GM23338 (cell line): ENCODE results near the gene MBNL1. TPM values are rescaled to one million over a fixed set of nuclear protein-coding genes. Genes with fewer than 3 reads are reported as not detected.
"Not testable (repeated sequence)": the region's sequence is repeated elsewhere in the genome, so short reads cannot be mapped to it uniquely, and the experiment has no call there.

ENCODE experiments used
- ATAC-seq: fragments of 200-7000 bp; cut with Tn5 transposase; 3 replicates; pipeline ENCODE4 v1.9.1; 2020
- DNase-seq: peaks from one replicate; pipeline ENCODE4 v3.0.0-alpha.2; 2015; ENCODE audit warnings: low spot score
- H2AFZ ChIP-seq: fragments of 200-600 bp; sonication (generic); 2 replicates; pipeline ENCODE4 v1.8.0; 2016; ENCODE audit warnings: antibody characterized with exemption, mild to moderate bottlenecking, moderate library complexity
- H3F3A ChIP-seq: fragments of 200-600 bp; sonication (generic); replicated peaks from 2 replicates; pipeline ENCODE4 v1.8.0; 2017; ENCODE audit warnings: antibody characterized with exemption, mixed run types, low read depth
- H3K27ac ChIP-seq: fragments of 200-600 bp; sonication (generic); 2 replicates; pipeline ENCODE4 v1.6.1; 2016; ENCODE audit warnings: low read depth
- H3K27me3 ChIP-seq: fragments of 200-600 bp; sonication (generic); 2 replicates; pipeline ENCODE4 v1.8.0; 2016; ENCODE audit warnings: mild to moderate bottlenecking, mixed run types, moderate library complexity; ENCODE audit not compliant: insufficient read depth
- H3K36me3 ChIP-seq: fragments of 200-600 bp; sonication (generic); 2 replicates; pipeline ENCODE4 v1.8.0; 2016; ENCODE audit warnings: mild to moderate bottlenecking; ENCODE audit not compliant: insufficient read depth
- H3K4me1 ChIP-seq: fragments of 200-600 bp; sonication (generic); 2 replicates; pipeline ENCODE4 v1.8.0; 2016; ENCODE audit warnings: mild to moderate bottlenecking, moderate library complexity; ENCODE audit not compliant: insufficient read depth
- H3K4me2 ChIP-seq: fragments of 200-600 bp; sonication (generic); 2 replicates; pipeline ENCODE4 v1.7.1; 2017; ENCODE audit warnings: mixed run types
- H3K4me3 ChIP-seq: fragments of 200-600 bp; sonication (generic); 2 replicates; pipeline ENCODE4 v1.6.1; 2016; ENCODE audit warnings: mixed run types
- H3K79me2 ChIP-seq: fragments of 200-600 bp; sonication (generic); replicated peaks from 2 replicates; pipeline ENCODE4 v1.8.0; 2017; ENCODE audit warnings: mild to moderate bottlenecking; ENCODE audit not compliant: insufficient read depth
- H3K9me2 ChIP-seq: fragments of 200-600 bp; sonication (generic); 2 replicates; pipeline ENCODE4 v1.8.0; 2017; ENCODE audit not compliant: insufficient read depth
- H4K20me1 ChIP-seq: fragments of 200-600 bp; sonication (generic); replicated peaks from 2 replicates; pipeline ENCODE4 v1.8.0; 2017; ENCODE audit warnings: mild to moderate bottlenecking; ENCODE audit not compliant: insufficient read depth
- H3K27ac Mint-ChIP-seq: 2 replicates; pipeline ENCODE4 v1.8.0; 2020; ENCODE audit warnings: inconsistent platforms, mild to moderate bottlenecking, moderate library complexity, mixed read lengths
- H3K27me3 Mint-ChIP-seq: 3 replicates; pipeline ENCODE4 v1.8.0; 2022; ENCODE audit warnings: low read depth, mild to moderate bottlenecking, moderate library complexity, mixed read lengths, inconsistent platforms; ENCODE audit not compliant: insufficient read depth, poor library complexity
- H3K36me3 Mint-ChIP-seq: 3 replicates; pipeline ENCODE4 v1.8.0; 2021; ENCODE audit warnings: low read depth, mild to moderate bottlenecking, inconsistent platforms, moderate library complexity, mixed read lengths
- H3K4me1 Mint-ChIP-seq: 3 replicates; pipeline ENCODE4 v1.8.0; 2020; ENCODE audit warnings: mild to moderate bottlenecking, inconsistent platforms, mixed read lengths
- H3K4me3 Mint-ChIP-seq: 3 replicates; pipeline ENCODE4 v1.8.0; 2021; ENCODE audit warnings: moderate library complexity, mild to moderate bottlenecking, inconsistent platforms, mixed read lengths
- H3K9me3 Mint-ChIP-seq: 3 replicates; pipeline ENCODE4 v1.8.0; 2020; ENCODE audit warnings: moderate library complexity, mild to moderate bottlenecking, inconsistent platforms, mixed read lengths
- CREB1 ChIP-seq: fragments of 250-450 bp; sonication (Bioruptor Pico); IDR thresholded peaks from 2 replicates; pipeline ENCODE4 v1.5.0; 2020; ENCODE audit warnings: low read depth, mild to moderate bottlenecking, moderate library complexity
- CTCF ChIP-seq, 2 experiments: fragments of 200-600 bp in 1 of 2; sonication (generic) in 1 of 2; conservative IDR thresholded peaks; 2 replicates each; pipeline versions ENCODE4 v1.5.1 to v1.6.1; 2016 to 2017; ENCODE audit warnings: antibody characterized with exemption in 2 of 2, low read depth in 2 of 2, mild to moderate bottlenecking in 2 of 2, moderate library complexity in 1 of 2
- ETS1 ChIP-seq: IDR thresholded peaks from 2 replicates; pipeline ENCODE4 v1.6.1; 2016; ENCODE audit warnings: antibody characterized with exemption
- EZH2 ChIP-seq: fragments of 200-600 bp; sonication (generic); IDR thresholded peaks from one replicate; pipeline ENCODE4 v1.8.0; 2017; ENCODE audit warnings: antibody characterized with exemption, mild to moderate bottlenecking, low read depth; ENCODE audit not compliant: unreplicated experiment
- EZH2phosphoT487 ChIP-seq: fragments of 200-600 bp; sonication (generic); IDR thresholded peaks from one replicate; pipeline ENCODE4 v1.8.1; 2018; ENCODE audit warnings: antibody characterized with exemption; ENCODE audit not compliant: unreplicated experiment
- NANOG ChIP-seq: IDR thresholded peaks from 2 replicates; pipeline ENCODE4 v1.6.1; 2016; ENCODE audit warnings: antibody characterized with exemption, borderline replicate concordance
- POLR2AphosphoS5 ChIP-seq: IDR thresholded peaks from 2 replicates; pipeline ENCODE4 v1.6.1; 2016; ENCODE audit warnings: antibody characterized with exemption, low read depth
- STAT1 ChIP-seq: IDR thresholded peaks from one replicate; pipeline ENCODE4 v1.6.1; 2016; ENCODE audit warnings: antibody characterized with exemption; ENCODE audit not compliant: unreplicated experiment
- ZNF114 ChIP-seq: fragments of 250-450 bp; sonication (Bioruptor Pico); IDR thresholded peaks from 2 replicates; pipeline ENCODE4 v1.5.0; 2020; ENCODE audit warnings: mild to moderate bottlenecking, moderate library complexity
- polyA plus RNA-seq: library from polyadenylated mRNA; unstranded; fragments of >200 nt; fragmentation: Nextera tagmentation; extraction: Ambion mirVana; gene quantifications from 2 replicates; pipeline ENCODE4 v1.2.1, GENCODE V29; 2016
- total RNA-seq: library from RNA; depleted of rRNA; stranded (reverse); fragments of >200 nt; shearing (Covaris generic); gene quantifications from 2 replicates; pipeline ENCODE4 v1.2.3, GENCODE V29; 2014

The MBNL1 gene
- total and polyA plus RNA-seq, 2 experiments from 2014 or later = 9.4 to 23.2 TPM

GRCh38 chr3:152396867-152397266, 128.1 kb downstream of the MBNL1 start:
- no peaks in the 10 kb centered on the region for H4K20me1 ChIP-seq
- H3K27me3 Mint-ChIP-seq = no peaks in the 10 kb centered on the region
- no peak for TF ChIP-seq NANOG
- no peak for TF ChIP-seq STAT1
- no peak for TF ChIP-seq POLR2AphosphoS5
- no peak for TF ChIP-seq ETS1
- no peak for TF ChIP-seq CREB1 (CRISPR knock-in tag)
- no peak for TF ChIP-seq EZH2
- TF ChIP-seq EZH2phosphoT487 = no peak
- TF ChIP-seq ZNF114 (CRISPR knock-in tag) = no peak
- TF ChIP-seq CTCF (conservative IDR thresholded peaks at IDR 0.05; ENCODE audit: low read depth in 2 of 2) = no peak
- ATAC-seq (no peak), DNase-seq (no peak)
- H3K4me3 Mint-ChIP-seq = no peak overlapping the region
- no peak overlapping the region for H2AFZ ChIP-seq
- no peaks in the 10 kb centered on the region; the same call in 2 of the 3 replicates for H3K9me3 Mint-ChIP-seq
- H3K4me1 ChIP-seq = peaks cover 31% of the 10 kb centered on the region
- H3K27ac Mint-ChIP-seq = no peak overlapping the region
- peaks cover 53% of the 10 kb centered on the region for H3K79me2 ChIP-seq
- peaks cover 11% of the 10 kb centered on the region; the same call in 2 of the 3 replicates for H3K36me3 Mint-ChIP-seq
- H3K4me1 Mint-ChIP-seq = peaks cover 30% of the 10 kb centered on the region
- no peaks in the 10 kb centered on the region for H3K9me2 ChIP-seq
- no peaks in the 10 kb centered on the region for H3F3A ChIP-seq
- H3K27me3 ChIP-seq = no peaks in the 10 kb centered on the region
- H3K4me3 ChIP-seq = no peak overlapping the region
- H3K36me3 ChIP-seq = no peaks in the 10 kb centered on the region
- H3K27ac ChIP-seq = no peak overlapping the region
- H3K4me2 ChIP-seq = no peak overlapping the region

- DNase-seq, H3K27ac ChIP-seq, H3K4me3 Mint-ChIP-seq, H3K4me2 ChIP-seq, ATAC-seq, H3K36me3 ChIP-seq, H3K4me3 ChIP-seq, H3K27me3 Mint-ChIP-seq, H3K27ac Mint-ChIP-seq, H3F3A ChIP-seq, H3K9me2 ChIP-seq, H2AFZ ChIP-seq, H3K9me3 Mint-ChIP-seq, H3K27me3 ChIP-seq, H4K20me1 ChIP-seq: not testable (repeated sequence)
- H3K4me1 ChIP-seq = peaks cover 28% of the 10 kb centered on the region
- Mint-ChIP-seq H3K36me3 (peaks cover 11% of the 10 kb centered on the region; the same call in 2 of the 3 replicates), H3K4me1 (peaks cover 28% of the 10 kb centered on the region)
- peaks cover 53% of the 10 kb centered on the region for H3K79me2 ChIP-seq
These were observed 128.6 kb downstream of the MBNL1 start for GRCh38 chr3:152397348-152397747.
